Mesangial cell (primary cell): Measurements from ENCODE around the gene ZNF85. TPM values are rescaled to one million over a fixed set of nuclear protein-coding genes. Genes with fewer than 3 reads are reported as not detected.

ENCODE experiments used
- total RNA-seq: library from RNA; depleted of rRNA; stranded (reverse); fragments of >200 nt; gene quantifications from 2 replicates; pipeline ENCODE4 v1.2.3, GENCODE V29; 2015

The ZNF85 gene
- total RNA-seq: 2.7 and 8.0 TPM in 2 replicates

DNA sequence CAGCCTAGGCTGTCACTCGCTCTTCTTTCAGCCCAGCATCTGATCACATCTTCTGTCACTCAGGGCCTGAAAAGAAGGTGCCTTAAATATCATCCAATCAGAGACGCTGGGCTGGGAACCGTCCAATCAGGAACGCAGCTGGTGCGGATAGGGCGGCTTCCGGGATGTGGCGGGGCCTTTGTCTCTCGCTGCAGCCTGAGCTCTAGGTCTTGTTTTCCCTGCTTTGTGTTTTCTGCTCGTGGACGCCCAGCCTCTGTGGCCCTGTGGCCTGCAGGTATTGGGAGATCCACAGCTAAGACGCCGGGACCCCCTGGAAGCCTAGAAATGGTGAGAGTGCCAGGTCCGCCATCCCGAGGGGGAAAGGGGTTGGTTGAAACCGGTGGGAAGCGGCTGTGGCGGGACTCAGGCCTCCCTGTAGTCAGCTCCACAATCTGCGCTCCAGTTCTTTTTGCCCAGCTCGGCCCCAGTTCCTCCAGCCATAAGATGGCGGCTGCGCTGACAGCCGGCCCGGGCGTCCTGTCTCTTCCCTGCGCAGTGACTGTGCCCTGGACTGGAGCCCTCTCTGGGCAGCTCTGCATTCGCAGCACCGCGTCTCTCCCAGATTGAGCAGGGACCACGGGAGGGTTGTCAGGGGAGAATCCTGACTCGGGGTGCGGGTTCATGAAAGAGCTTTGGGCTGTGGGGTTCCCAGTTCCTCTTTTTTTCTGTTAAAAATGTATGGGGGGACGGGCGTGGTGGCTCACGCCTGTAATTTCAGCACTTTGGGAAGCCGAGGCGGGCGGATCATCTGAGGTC, at the start of gene ZNF85:
ZNF85 (plus strand) TSS at position 175 of the 795 bp plus-strand sequence; CDS start at position 325, 150 bp downstream.

Other genes with a start within 250 kb of the ZNF85 start
- gene ZNF66, start 146.9 kb upstream of the ZNF85 start, total RNA-seq: 0.51 and 3.1 TPM in 2 replicates
- 3.4 and 4.3 TPM in 2 replicates for gene ZNF430, start 97.4 kb downstream of the ZNF85 start, total RNA-seq
- 3.0 and 7.0 TPM in 2 replicates for gene ZNF714, start 159.0 kb downstream of the ZNF85 start, total RNA-seq
- gene ZNF431, start 218.8 kb downstream of the ZNF85 start, total RNA-seq: 2.5 and 2.8 TPM in 2 replicates